Stimulated activated CD8-positive, alpha-beta memory T cell treated with anti-CD3 and anti-CD28 coated beads, Interleukin-7, amount 100 ng/mL, for 1 hour (primary cell): ENCODE results near the gene SLC15A4.

Experiments used
- DNase-seq, 2 donors: peaks; one replicate each; pipeline ENCODE4 v3.0.0-alpha.2; 2020; ENCODE audit warnings: low read depth in 2 of 2

The SLC15A4 gene

GRCh38 chr12:128754275-128754674 lies 69.5 kb downstream of the SLC15A4 start:
- DNase-seq, result no peak

GRCh38 chr12:128753438-128753837 lies 70.3 kb downstream of the SLC15A4 start:
- DNase-seq, result no peak

GRCh38 chr12:128752386-128752785 lies 71.4 kb downstream of the SLC15A4 start:
- no peak for DNase-seq

GRCh38 chr12:128747441-128747840 lies 76.3 kb downstream of the SLC15A4 start:
- no peak for DNase-seq

- no peak for DNase-seq
These were observed 77.7 kb downstream of the SLC15A4 start for GRCh38 chr12:128745772-128746689.

GRCh38 chr12:128743916-128744315 lies 79.8 kb downstream of the SLC15A4 start:
- DNase-seq, result no peak
